ENCODE results near the gene DHTKD1. TPM values are rescaled to one million over a fixed set of nuclear protein-coding genes. Genes with fewer than 3 reads are reported as not detected.
"Not testable (repeated sequence)": the region's sequence is repeated elsewhere in the genome, so short reads cannot be mapped to it uniquely, and the experiment has no call there.

DHTKD1 gene

GRCh38 chr10:12171512-12171911, 102.8 kb downstream of the DHTKD1 start:
- not testable (repeated sequence) for H2AK5ac ChIP-seq (ENCODE audit: low read length); H4K8ac ChIP-seq (ENCODE audit: low read depth, low read length); H3K4ac ChIP-seq (ENCODE audit: low read depth, low read length); H3K4me1 ChIP-seq (ENCODE audit: control insufficient read depth, low read depth, low read length); H3K9ac ChIP-seq (ENCODE audit: low read length); H3K79me1 ChIP-seq (ENCODE audit: low read length); DNase-seq; H2BK15ac ChIP-seq (replicated peaks; ENCODE audit: low read depth); H3K27me3 ChIP-seq (ENCODE audit: insufficient read depth, low read length, poor library complexity); H3K27ac ChIP-seq (ENCODE audit: low read depth, low read length); H2BK120ac ChIP-seq (ENCODE audit: low read depth, low read length); H4K5ac ChIP-seq (ENCODE audit: low read length); H3K23ac ChIP-seq (ENCODE audit: low read length); H2BK5ac ChIP-seq (ENCODE audit: low read length); H3K79me2 ChIP-seq (ENCODE audit: control insufficient read depth, insufficient read depth, low read length); H3K4me2 ChIP-seq (ENCODE audit: low read length); H3K4me3 ChIP-seq (ENCODE audit: low read length); H3K56ac ChIP-seq (ENCODE audit: low read length); H3K18ac ChIP-seq (ENCODE audit: low read length)
- no CpG with 5 or more reads among the region's 6 CpGs for WGBS (ENCODE audit: extremely low coverage, insufficient coverage, low lambda C conversion rate)
- peaks cover 18% of the 10 kb centered on the region for H3K36me3 ChIP-seq (ENCODE audit: control insufficient read depth, insufficient read depth, low read length)

Small RNAs within 50 kb of the gene (small RNA-seq; reads per million reads assigned to genes)
- gene MIR548AK (ENCODE audit: insufficient read depth) (not detected), gene RNU6-88P (ENCODE audit: insufficient read depth) (not detected)

All from mesendoderm (in vitro differentiated cells).